ENCODE measurements around the gene EYA2. TPM values are rescaled to one million over a fixed set of nuclear protein-coding genes. Genes with fewer than 3 reads are reported as not detected.

EYA2 gene
- total RNA-seq, 1 donor from 2014 or later, result 1.3 TPM

DNA sequence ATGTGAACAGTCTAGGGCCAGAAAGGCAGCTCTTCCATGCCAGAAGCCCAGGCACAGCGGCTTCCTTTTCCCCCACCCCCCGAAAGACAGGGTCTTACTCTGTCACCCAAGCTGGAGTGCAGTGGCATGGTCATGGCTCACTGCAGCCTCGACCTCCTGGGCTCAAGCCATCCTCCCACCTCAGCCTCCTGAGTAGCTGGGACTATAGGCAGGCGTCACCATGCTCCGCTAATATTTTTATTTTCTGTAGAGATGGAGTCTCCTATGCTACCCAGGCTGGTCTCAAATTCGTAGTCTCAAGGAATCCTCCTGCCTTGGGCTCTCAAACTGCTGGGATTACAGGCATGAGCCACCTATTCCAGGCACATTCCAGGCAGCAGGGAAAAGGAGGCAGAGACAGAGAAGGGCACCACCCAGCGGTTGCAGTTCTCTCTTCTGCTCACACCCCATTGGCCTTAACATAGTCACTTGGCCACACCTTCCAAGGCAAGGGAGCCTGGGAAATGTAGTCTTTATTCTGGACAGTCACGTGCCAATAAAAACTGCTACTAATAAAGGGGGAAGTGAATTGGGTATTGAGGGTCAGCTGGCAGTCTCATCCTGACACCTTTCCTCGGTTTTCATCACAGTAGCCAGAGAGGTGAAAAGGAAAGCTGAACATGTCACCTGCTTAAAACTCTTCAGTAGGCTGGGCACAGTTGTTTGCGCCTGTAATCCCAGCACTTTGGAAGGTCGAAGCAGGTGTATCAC is 255.9 kb downstream of the EYA2 start:
- H3K4me3 Mint-ChIP-seq, result no peak overlapping the region
- no peaks in the 10 kb centered on the region for H3K36me3 Mint-ChIP-seq (ENCODE audit: low read depth)
- H3K4me1 Mint-ChIP-seq, result peaks cover 15% of the 10 kb centered on the region
- peak; percentile 65 for DNase-seq (ENCODE audit: low read depth, low spot score)
- TF ChIP-seq CTCF (conservative IDR thresholded peaks at IDR 0.05), result peak; percentile 72
- peaks cover 3% of the 10 kb centered on the region for H3K9me3 Mint-ChIP-seq
- H3K27ac Mint-ChIP-seq (ENCODE audit: unreplicated experiment), result no peak overlapping the region
- H3K27me3 Mint-ChIP-seq (ENCODE audit: low read depth), result no peaks in the 10 kb centered on the region

DNA sequence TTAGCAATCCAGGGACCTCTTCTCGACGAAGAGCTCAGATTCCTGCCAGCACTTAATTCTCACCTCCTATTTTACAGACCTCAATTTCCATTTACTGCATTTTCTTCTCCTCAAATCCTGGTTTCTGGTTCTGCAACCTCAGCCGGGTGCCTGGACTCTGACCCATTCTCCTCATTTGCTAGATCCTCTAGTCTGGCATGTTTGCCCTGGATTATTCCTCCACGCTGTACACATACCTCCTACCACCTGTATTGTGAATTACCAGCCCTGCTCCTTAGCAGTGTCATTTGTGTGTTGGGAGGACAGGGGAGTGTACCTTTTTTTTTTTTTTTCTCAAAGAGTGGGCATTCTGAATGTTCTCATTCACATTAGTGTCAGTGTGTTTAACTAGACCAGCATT is 257.4 kb downstream of the EYA2 start:
- no peak for TF ChIP-seq CTCF (conservative IDR thresholded peaks at IDR 0.05)
- Mint-ChIP-seq H3K4me1 (peaks cover 4% of the 10 kb centered on the region), H3K27ac (ENCODE audit: unreplicated experiment) (no peak overlapping the region), H3K27me3 (ENCODE audit: low read depth) (no peaks in the 10 kb centered on the region), H3K36me3 (ENCODE audit: low read depth) (no peaks in the 10 kb centered on the region), H3K4me3 (no peak overlapping the region), H3K9me3 (peaks cover 3% of the 10 kb centered on the region)
- DNase-seq (ENCODE audit: low read depth, low spot score), result no peak

DNA sequence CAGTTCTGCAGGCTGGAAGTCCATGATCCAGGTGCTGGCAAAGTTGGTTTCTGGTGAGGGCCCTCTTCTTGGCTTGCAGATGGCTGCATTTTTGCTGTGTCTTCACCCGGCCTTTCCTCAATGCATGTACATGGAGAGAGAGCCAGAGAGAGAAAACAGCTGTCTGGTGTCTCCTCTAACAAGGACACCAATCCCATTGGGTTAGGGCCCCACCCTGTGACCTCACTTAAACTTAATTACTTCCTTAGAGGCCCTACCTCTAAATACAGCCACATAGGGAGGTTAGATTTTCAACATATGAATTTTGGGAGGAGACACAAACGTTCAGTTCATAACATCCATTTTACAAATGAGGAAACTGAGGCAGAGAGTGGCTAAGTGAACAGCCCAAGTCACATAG is 259.4 kb downstream of the EYA2 start:
- peaks cover 6% of the 10 kb centered on the region for H3K27me3 Mint-ChIP-seq (ENCODE audit: low read depth)
- no peak overlapping the region for H3K4me3 Mint-ChIP-seq
- H3K9me3 Mint-ChIP-seq, result peaks cover 3% of the 10 kb centered on the region
- H3K27ac Mint-ChIP-seq (ENCODE audit: unreplicated experiment), result no peak overlapping the region
- TF ChIP-seq CTCF (conservative IDR thresholded peaks at IDR 0.05), result no peak
- no peaks in the 10 kb centered on the region for H3K36me3 Mint-ChIP-seq (ENCODE audit: low read depth)
- peaks cover 4% of the 10 kb centered on the region for H3K4me1 Mint-ChIP-seq
- no peak for DNase-seq (ENCODE audit: low read depth, low spot score)

GRCh38 chr20:47156301-47157137 is 261.9 kb downstream of the EYA2 start:
- Mint-ChIP-seq H3K27ac (ENCODE audit: unreplicated experiment) (no peak overlapping the region), H3K9me3 (no peaks in the 10 kb centered on the region), H3K36me3 (ENCODE audit: low read depth) (no peaks in the 10 kb centered on the region), H3K4me1 (no peaks in the 10 kb centered on the region), H3K27me3 (ENCODE audit: low read depth) (peaks cover 6% of the 10 kb centered on the region), H3K4me3 (no peak overlapping the region)
- DNase-seq (ENCODE audit: low read depth, low spot score), result no peak
- no peak for TF ChIP-seq CTCF (conservative IDR thresholded peaks at IDR 0.05)

DNA sequence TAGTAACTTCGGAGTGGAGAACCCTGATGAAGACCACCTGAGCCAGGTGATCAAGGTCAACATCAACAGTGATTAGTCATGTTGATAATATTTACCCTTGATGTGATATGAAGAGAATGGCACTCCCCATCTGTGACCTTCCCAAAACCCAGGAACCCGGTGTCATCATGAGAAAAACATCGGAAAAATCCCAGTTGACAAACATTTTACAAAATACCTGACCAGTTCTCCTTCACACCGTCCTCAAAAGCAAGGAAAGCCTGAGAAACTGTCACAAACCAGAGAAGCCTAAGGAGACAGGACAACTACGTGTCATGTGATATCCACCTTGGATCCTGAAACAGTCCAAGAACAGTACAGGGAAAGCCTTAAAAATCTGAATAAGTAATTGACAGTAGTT is 264.5 kb downstream of the EYA2 start:
- Mint-ChIP-seq H3K27ac (ENCODE audit: unreplicated experiment) (no peak overlapping the region), H3K27me3 (ENCODE audit: low read depth) (peaks cover 6% of the 10 kb centered on the region), H3K9me3 (peaks cover 3% of the 10 kb centered on the region), H3K4me3 (no peak overlapping the region), H3K36me3 (ENCODE audit: low read depth) (peaks cover 3% of the 10 kb centered on the region), H3K4me1 (no peaks in the 10 kb centered on the region)
- DNase-seq (ENCODE audit: low read depth, low spot score), result no peak
- TF ChIP-seq CTCF (conservative IDR thresholded peaks at IDR 0.05), result no peak

Measured in neural crest cell (in vitro differentiated cells).